Panc1 (cell line): ENCODE results near the gene TOP2A. TPM values are rescaled to one million over a fixed set of nuclear protein-coding genes. Genes with fewer than 3 reads are reported as not detected.

ENCODE experiments used
- ATAC-seq: fragments of 200-7000 bp; cut with Tn5 transposase; 2 replicates; pipeline ENCODE4 v1.9.1; 2020; ENCODE audit warnings: mild to moderate bottlenecking, moderate library complexity
- BruUV-seq: library from RNA; stranded (reverse); fragments of 400-500 nt; replicated peaks from 2 replicates; lab custom pipeline; 2021; lab: Mats Ljungman, UMichigan
- CTCF ChIA-PET: fragments of 300-600 bp; sonication (Branson Sonifier 250); formaldehyde crosslinking; loops from one replicate; lab custom pipeline; 2022; ENCODE audit warnings: antibody characterized with exemption; lab: Charles Lee
- POLR2A ChIA-PET: fragments of 300-600 bp; sonication (Branson Sonifier 250); formaldehyde crosslinking; loops from one replicate; lab custom pipeline; 2022; ENCODE audit warnings: antibody characterized with exemption; lab: Charles Lee
- DNase-seq: peaks from one replicate; pipeline ENCODE4 v3.0.0-alpha.2; 2010; ENCODE audit warnings: low read depth, low spot score
- H3K27ac ChIP-seq: 2 replicates; pipeline ENCODE4 v1.5.1; 2011; ENCODE audit warnings: mild to moderate bottlenecking, low read length, inconsistent platforms
- H3K27me3 ChIP-seq: fragments of 200-500 bp; sonication (Bioruptor generic); 2 replicates; pipeline ENCODE4 v1.6.0; 2014; ENCODE audit warnings: low read length, inconsistent platforms; ENCODE audit not compliant: control insufficient read depth, insufficient read depth
- H3K36me3 ChIP-seq: fragments of 200-500 bp; sonication (Bioruptor generic); 2 replicates; pipeline ENCODE4 v1.5.1; 2014; ENCODE audit warnings: inconsistent platforms, mild to moderate bottlenecking, low read length, moderate library complexity; ENCODE audit not compliant: control insufficient read depth, insufficient read depth
- H3K4me1 ChIP-seq: 2 replicates; pipeline ENCODE4 v1.5.1; 2011; ENCODE audit warnings: inconsistent platforms, mild to moderate bottlenecking, low read length, moderate library complexity; ENCODE audit not compliant: control insufficient read depth, insufficient read depth
- H3K4me3 ChIP-seq, 2 experiments: 2 replicates each; pipeline ENCODE4 v1.5.1; 2011 to 2012; ENCODE audit warnings: low read depth in 2 of 2, low read length in 2 of 2, mild to moderate bottlenecking in 2 of 2, inconsistent platforms in 1 of 2, moderate library complexity in 1 of 2
- H3K9me3 ChIP-seq: fragments of 200-500 bp; sonication (Bioruptor generic); 2 replicates; pipeline ENCODE4 v1.5.1; 2014; ENCODE audit warnings: low read depth, mild to moderate bottlenecking, inconsistent platforms, low read length, moderate library complexity; ENCODE audit not compliant: control insufficient read depth, insufficient read depth
- POLR2AphosphoS5 ChIP-seq: IDR thresholded peaks from 2 replicates; pipeline ENCODE4 v1.6.1; 2012; ENCODE audit warnings: mild to moderate bottlenecking, low read depth, low read length, moderate library complexity
- SIN3A ChIP-seq: IDR thresholded peaks from 2 replicates; pipeline ENCODE4 v1.6.1; 2012; ENCODE audit warnings: low read depth, mild to moderate bottlenecking, low read length, moderate library complexity, borderline replicate concordance; ENCODE audit not compliant: insufficient read depth
- TCF7L2 ChIP-seq: IDR thresholded peaks from 2 replicates; pipeline ENCODE4 v1.6.1; 2011; ENCODE audit warnings: mild to moderate bottlenecking, low read depth, low read length, inconsistent platforms
- in situ Hi-C: cut with HindIII; loops from 2 replicates; pipeline ENCODE4 v1.10.0; 2016; ENCODE audit warnings: low sequenced_read_pairs, low pct_unique_long_range_greater_than_20kb
- intact Hi-C: fragments of 100-400 bp; cut with micrococcal nuclease; formaldehyde crosslinking; loops from one replicate; pipeline ENCODE4 v1.10.0; 2022; ENCODE audit not compliant: unreplicated experiment
- total RNA-seq: library from RNA; stranded (reverse); gene quantifications from one replicate; pipeline ENCODE4 v1.2.1, GENCODE V29; 2021; ENCODE audit not compliant: unreplicated experiment
- TF ChIP-seq, protein P1 (sequence below), 2 experiments: IDR thresholded peaks; 2 replicates each; pipeline ENCODE4 v1.6.1; 2011 to 2012; ENCODE audit warnings: low read depth in 2 of 2, control low read depth in 1 of 2, low read length in 1 of 2, mild to moderate bottlenecking in 1 of 2, moderate library complexity in 1 of 2; ENCODE audit not compliant: insufficient read depth in 1 of 2
- TF ChIP-seq, protein P2 (sequence below): fragments of 450-650 bp; IDR thresholded peaks from 2 replicates; pipeline ENCODE4 v1.5.1; 2017; ENCODE audit warnings: mild to moderate bottlenecking

Gene TOP2A
- total RNA-seq, 1 experiment from 2014 or later: 230 TPM

DNA sequence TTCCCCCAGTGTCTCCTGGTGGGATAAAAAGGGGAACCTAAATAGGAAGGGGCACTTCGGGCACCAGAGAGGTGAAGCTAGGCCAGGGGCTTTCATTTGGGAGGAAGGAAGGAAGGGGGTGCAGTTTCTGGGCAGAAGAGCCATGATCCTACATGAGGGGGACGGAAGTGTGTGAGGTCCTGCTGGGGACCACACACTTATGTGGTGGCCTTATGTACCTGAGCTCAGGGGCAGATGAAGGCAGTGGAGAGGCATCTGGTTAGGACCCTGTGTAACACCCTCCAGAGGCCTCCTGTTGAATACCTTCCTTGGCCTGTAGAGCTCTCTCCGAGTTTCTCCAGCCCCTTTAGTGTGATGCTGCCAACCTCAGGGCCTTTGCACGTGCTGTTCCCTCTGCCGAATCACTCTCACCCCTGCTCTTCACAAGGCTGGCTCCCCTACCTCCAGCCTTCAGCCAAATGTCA is 46.7 kb upstream of the TOP2A start:
- Histone ChIP-seq H3K4me1 (no peaks in the 10 kb centered on the region), H3K36me3 (no peaks in the 10 kb centered on the region), H3K27ac (no peak overlapping the region), H3K4me3 (no peak overlapping the region), H3K27me3 (no peaks in the 10 kb centered on the region), H3K9me3 (no peaks in the 10 kb centered on the region)
- no TSS peak for BruUV-seq
- in situ Hi-C loops: no loop called here
- POLR2A ChIA-PET: no interaction called here
- CTCF ChIA-PET: interaction anchor here (1.0 kb wide), 1 partner anchor 68 kb away, joined by 3 read pairs; no protein-coding TSS in a partner anchor
- no peak for DNase-seq
- TF ChIP-seq POLR2AphosphoS5: no peak
- TF ChIP-seq, protein P1, sequence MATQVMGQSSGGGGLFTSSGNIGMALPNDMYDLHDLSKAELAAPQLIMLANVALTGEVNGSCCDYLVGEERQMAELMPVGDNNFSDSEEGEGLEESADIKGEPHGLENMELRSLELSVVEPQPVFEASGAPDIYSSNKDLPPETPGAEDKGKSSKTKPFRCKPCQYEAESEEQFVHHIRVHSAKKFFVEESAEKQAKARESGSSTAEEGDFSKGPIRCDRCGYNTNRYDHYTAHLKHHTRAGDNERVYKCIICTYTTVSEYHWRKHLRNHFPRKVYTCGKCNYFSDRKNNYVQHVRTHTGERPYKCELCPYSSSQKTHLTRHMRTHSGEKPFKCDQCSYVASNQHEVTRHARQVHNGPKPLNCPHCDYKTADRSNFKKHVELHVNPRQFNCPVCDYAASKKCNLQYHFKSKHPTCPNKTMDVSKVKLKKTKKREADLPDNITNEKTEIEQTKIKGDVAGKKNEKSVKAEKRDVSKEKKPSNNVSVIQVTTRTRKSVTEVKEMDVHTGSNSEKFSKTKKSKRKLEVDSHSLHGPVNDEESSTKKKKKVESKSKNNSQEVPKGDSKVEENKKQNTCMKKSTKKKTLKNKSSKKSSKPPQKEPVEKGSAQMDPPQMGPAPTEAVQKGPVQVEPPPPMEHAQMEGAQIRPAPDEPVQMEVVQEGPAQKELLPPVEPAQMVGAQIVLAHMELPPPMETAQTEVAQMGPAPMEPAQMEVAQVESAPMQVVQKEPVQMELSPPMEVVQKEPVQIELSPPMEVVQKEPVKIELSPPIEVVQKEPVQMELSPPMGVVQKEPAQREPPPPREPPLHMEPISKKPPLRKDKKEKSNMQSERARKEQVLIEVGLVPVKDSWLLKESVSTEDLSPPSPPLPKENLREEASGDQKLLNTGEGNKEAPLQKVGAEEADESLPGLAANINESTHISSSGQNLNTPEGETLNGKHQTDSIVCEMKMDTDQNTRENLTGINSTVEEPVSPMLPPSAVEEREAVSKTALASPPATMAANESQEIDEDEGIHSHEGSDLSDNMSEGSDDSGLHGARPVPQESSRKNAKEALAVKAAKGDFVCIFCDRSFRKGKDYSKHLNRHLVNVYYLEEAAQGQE (IDR thresholded peaks at IDR 0.05; ENCODE audit: insufficient read depth in 1 of 2, low read depth in 2 of 2, low read length in 1 of 2): no peak
- TF ChIP-seq, protein P2, sequence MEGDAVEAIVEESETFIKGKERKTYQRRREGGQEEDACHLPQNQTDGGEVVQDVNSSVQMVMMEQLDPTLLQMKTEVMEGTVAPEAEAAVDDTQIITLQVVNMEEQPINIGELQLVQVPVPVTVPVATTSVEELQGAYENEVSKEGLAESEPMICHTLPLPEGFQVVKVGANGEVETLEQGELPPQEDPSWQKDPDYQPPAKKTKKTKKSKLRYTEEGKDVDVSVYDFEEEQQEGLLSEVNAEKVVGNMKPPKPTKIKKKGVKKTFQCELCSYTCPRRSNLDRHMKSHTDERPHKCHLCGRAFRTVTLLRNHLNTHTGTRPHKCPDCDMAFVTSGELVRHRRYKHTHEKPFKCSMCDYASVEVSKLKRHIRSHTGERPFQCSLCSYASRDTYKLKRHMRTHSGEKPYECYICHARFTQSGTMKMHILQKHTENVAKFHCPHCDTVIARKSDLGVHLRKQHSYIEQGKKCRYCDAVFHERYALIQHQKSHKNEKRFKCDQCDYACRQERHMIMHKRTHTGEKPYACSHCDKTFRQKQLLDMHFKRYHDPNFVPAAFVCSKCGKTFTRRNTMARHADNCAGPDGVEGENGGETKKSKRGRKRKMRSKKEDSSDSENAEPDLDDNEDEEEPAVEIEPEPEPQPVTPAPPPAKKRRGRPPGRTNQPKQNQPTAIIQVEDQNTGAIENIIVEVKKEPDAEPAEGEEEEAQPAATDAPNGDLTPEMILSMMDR: no peak
- no peak for TF ChIP-seq TCF7L2
- TF ChIP-seq SIN3A: no peak
- no peak for ATAC-seq
- intact Hi-C loops: no loop called here

DNA sequence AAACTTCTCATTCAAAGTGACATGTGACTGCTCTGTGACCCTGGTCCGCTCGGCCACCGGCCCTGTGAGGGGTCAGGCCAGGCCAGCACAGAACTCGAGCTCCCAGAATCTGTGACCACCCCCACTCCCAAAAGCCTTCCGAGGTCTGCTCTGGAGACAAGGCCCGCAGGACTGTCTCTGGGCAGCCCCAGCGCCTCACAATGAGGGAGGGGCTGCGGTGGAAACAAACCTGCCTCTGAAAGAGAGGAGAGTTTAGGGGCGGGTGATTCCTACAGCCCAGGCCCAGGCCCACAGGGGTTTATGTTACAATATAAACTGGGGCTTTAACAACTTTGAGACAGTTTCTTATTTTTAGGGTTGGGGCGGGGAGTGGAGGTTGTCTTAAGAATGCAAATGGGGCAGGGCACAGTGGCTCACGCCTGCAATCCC is 45.4 kb upstream of the TOP2A start:
- intact Hi-C loops: no loop called here
- TF ChIP-seq, protein P1 (IDR thresholded peaks at IDR 0.05; ENCODE audit: insufficient read depth in 1 of 2, low read depth in 2 of 2, low read length in 1 of 2): no peak
- no peak for TF ChIP-seq POLR2AphosphoS5
- no peak for TF ChIP-seq SIN3A
- TF ChIP-seq TCF7L2: no peak
- TF ChIP-seq, protein P2: no peak
- ChIA-PET POLR2A (no interaction called here), CTCF (interaction anchor here (0.6 kb wide), 1 partner anchor 398 kb away, joined by 4 read pairs; no protein-coding TSS in a partner anchor)
- H3K4me1 ChIP-seq: peaks cover 1% of the 10 kb centered on the region; the same call in 1 of the 2 replicates
- H3K27ac ChIP-seq: no peak overlapping the region
- no TSS peak for BruUV-seq
- no peak for DNase-seq
- H3K27me3 ChIP-seq: no peaks in the 10 kb centered on the region
- H3K9me3 ChIP-seq: no peaks in the 10 kb centered on the region
- in situ Hi-C loops: no loop called here
- no peak for ATAC-seq
- no peaks in the 10 kb centered on the region for H3K36me3 ChIP-seq
- H3K4me3 ChIP-seq: no peak overlapping the region
